SH-SY5Y (cell line): ENCODE data around the gene ZNF334.

Experiments used
- GATA2 ChIP-seq: IDR thresholded peaks from 2 replicates; pipeline ENCODE4 v1.6.1; 2011; ENCODE audit warnings: mild to moderate bottlenecking, low read depth, low read length
- GATA3 ChIP-seq: IDR thresholded peaks from 2 replicates; pipeline ENCODE4 v1.6.1; 2011; ENCODE audit warnings: low read depth, mild to moderate bottlenecking, low read length, moderate library complexity

DNA sequence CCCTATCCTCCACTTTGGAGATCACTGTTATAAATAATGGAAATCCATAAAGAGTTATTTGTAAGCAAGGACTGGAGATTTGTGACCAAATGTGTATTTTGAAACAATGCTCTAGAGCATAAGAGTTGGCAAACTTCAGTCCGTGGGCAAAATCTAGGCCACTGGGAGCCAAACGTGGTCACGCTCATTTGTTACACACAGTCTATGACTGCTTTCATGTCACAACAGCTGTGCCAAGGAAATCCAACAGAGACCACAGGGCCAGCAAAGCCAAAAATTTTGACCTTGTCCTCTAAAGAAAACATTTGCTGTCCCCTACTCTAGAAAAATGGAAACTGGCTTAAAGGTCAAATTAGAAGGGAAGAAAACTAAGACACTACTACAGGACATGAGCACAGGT is 7.9 kb downstream of the ZNF334 start:
- TF ChIP-seq GATA3 (no peak), GATA2 (no peak)
